Hepatocyte (in vitro differentiated cells): ENCODE results near the gene VIPAS39.

Experiments used
- EZH2 ChIP-seq: fragments of 200-600 bp; sonication (generic); IDR thresholded peaks from 2 replicates; pipeline ENCODE4 v1.6.1; 2016; ENCODE audit warnings: antibody characterized with exemption, mild to moderate bottlenecking, borderline replicate concordance
- TF ChIP-seq, protein P1 (sequence below): fragments of 200-600 bp; sonication (generic); IDR thresholded peaks from 2 replicates; pipeline ENCODE4 v1.5.1; 2016; ENCODE audit warnings: antibody characterized with exemption, mild to moderate bottlenecking; ENCODE audit not compliant: poor library complexity

DNA sequence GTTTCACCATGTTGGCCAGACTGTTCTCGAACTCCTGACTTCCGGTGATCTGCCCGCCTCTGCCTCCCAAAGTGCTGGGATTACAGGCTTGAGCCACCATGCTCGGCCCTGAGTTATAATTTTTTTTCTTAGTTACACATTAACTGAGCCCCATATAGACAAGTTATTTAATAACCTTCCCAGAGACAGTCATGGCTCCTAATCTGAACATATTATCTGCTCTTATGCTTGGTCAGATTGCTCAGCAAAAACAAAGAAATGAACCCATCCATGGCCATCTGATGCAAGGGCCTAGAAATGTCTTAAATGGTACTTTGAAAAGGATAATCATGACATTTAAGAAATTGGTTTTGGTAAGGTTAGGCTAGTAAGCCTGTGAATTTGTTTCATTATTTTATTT is 67.2 kb downstream of the VIPAS39 start:
- TF ChIP-seq, protein P1, sequence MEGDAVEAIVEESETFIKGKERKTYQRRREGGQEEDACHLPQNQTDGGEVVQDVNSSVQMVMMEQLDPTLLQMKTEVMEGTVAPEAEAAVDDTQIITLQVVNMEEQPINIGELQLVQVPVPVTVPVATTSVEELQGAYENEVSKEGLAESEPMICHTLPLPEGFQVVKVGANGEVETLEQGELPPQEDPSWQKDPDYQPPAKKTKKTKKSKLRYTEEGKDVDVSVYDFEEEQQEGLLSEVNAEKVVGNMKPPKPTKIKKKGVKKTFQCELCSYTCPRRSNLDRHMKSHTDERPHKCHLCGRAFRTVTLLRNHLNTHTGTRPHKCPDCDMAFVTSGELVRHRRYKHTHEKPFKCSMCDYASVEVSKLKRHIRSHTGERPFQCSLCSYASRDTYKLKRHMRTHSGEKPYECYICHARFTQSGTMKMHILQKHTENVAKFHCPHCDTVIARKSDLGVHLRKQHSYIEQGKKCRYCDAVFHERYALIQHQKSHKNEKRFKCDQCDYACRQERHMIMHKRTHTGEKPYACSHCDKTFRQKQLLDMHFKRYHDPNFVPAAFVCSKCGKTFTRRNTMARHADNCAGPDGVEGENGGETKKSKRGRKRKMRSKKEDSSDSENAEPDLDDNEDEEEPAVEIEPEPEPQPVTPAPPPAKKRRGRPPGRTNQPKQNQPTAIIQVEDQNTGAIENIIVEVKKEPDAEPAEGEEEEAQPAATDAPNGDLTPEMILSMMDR, result no peak
- no peak for TF ChIP-seq EZH2
